RWPE2 (cell line): ENCODE results near the gene TCTN3.

ENCODE experiments used
- ATAC-seq: fragments of 200-7000 bp; cut with Tn5 transposase; 3 replicates; pipeline ENCODE4 v1.9.1; 2021; ENCODE audit warnings: low read depth
- DNase-seq: peaks from one replicate; pipeline ENCODE4 v3.0.0-alpha.2; 2020; ENCODE audit warnings: low spot score
- H3K27ac ChIP-seq: fragments of 450-650 bp; 2 replicates; pipeline ENCODE4 v1.5.1; 2017; ENCODE audit warnings: mild to moderate bottlenecking; ENCODE audit not compliant: poor library complexity, severe bottlenecking
- H3K27me3 ChIP-seq: fragments of 250-450 bp; sonication (Bioruptor Pico); 2 replicates; pipeline ENCODE4 v1.5.1; 2021; ENCODE audit warnings: mild to moderate bottlenecking, moderate library complexity; ENCODE audit not compliant: insufficient read depth, poor library complexity, severe bottlenecking
- H3K36me3 ChIP-seq: fragments of 250-450 bp; sonication (Bioruptor Pico); 2 replicates; pipeline ENCODE4 v1.5.1; 2020; ENCODE audit warnings: low read depth, mild to moderate bottlenecking, moderate library complexity
- H3K4me1 ChIP-seq: fragments of 250-450 bp; sonication (Bioruptor Pico); 2 replicates; pipeline ENCODE4 v1.5.1; 2021; ENCODE audit warnings: mild to moderate bottlenecking, moderate library complexity; ENCODE audit not compliant: insufficient read depth, poor library complexity, severe bottlenecking
- H3K4me3 ChIP-seq: fragments of 250-450 bp; sonication (Bioruptor Pico); 2 replicates; pipeline ENCODE4 v1.5.1; 2021; ENCODE audit warnings: mild to moderate bottlenecking, moderate library complexity; ENCODE audit not compliant: severe bottlenecking
- H3K9me3 ChIP-seq: fragments of 250-450 bp; sonication (Bioruptor Pico); 2 replicates; pipeline ENCODE4 v1.5.1; 2021; ENCODE audit warnings: mild to moderate bottlenecking, moderate library complexity; ENCODE audit not compliant: severe bottlenecking
- CTCF ChIP-seq: fragments of 450-650 bp; IDR thresholded peaks from one replicate; pipeline ENCODE4 v1.5.1; 2017; ENCODE audit warnings: mild to moderate bottlenecking, moderate library complexity; ENCODE audit not compliant: poor library complexity, severe bottlenecking

TCTN3 gene

DNA sequence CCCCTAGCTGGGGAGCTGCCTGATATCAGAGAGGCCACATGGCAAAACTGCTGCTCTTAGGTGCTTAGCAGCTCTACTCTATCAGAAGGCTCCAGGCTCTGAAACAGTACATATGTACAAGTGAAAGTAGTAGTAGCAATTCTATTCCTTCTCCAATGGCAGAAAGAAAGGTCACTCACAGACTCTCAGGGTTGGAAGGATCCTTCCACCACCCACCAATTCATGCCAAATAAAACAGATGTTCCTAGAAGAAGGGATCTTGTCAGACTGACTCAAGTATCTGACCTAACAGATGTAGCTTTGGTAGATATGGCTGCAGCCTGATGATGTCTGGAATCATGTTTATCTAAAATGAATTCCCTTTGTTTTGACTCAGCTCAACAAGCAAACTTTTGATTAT is 29.2 kb downstream of the TCTN3 start:
- no peak for ATAC-seq

DNA sequence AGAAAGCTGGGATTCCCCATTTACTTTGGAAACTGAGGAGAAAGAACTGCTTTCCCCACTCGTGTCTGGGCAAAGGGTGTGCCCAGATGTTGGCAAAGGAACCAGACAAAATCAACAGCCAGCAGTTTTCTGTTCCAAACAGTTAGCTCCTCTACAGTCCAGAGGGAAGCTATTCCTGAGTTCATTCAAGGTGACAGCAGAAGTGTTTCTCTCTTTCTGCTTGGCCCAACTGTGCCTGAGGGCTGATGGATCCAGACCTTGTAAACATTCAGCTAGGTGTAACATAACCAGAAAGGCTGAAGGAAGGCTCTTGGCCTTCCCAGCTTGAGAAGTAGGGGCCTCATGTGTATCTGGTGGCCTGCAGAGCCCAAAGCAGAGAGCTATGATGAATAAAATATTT is 30.2 kb downstream of the TCTN3 start:
- Histone ChIP-seq H3K9me3 (no peaks in the 10 kb centered on the region), H3K4me1 (no peaks in the 10 kb centered on the region), H3K27ac (no peak overlapping the region), H3K27me3 (no peaks in the 10 kb centered on the region), H3K36me3 (peaks cover 4% of the 10 kb centered on the region), H3K4me3 (no peak overlapping the region)
- DNase-seq = no peak
- TF ChIP-seq CTCF = no peak
- ATAC-seq = no peak

More for the DNA sequence above, 29.2 kb downstream of the TCTN3 start:
- Histone ChIP-seq H3K4me1 (no peaks in the 10 kb centered on the region), H3K9me3 (no peaks in the 10 kb centered on the region), H3K27ac (no peak overlapping the region), H3K4me3 (no peak overlapping the region), H3K27me3 (no peaks in the 10 kb centered on the region), H3K36me3 (peaks cover 4% of the 10 kb centered on the region)
- DNase-seq = no peak
- no peak for TF ChIP-seq CTCF

DNA sequence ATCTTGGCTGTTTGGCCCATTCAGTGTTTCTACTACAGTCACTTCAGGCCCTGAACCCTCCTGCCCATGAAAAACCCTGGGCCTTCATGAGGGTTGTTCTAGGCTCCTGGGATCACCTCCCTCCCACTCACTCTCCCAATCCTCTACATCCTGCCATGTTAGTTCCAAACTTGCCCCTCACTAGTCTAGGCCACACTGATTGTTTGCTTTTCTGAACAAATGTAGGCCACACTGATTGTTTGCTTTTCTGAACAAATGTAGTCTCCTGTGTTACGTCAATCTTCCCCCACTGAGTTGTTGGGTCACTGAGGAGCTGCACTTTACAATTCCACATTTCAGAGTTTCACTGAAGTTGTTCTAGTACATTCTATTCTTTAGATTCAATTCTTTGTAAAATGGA is 31.9 kb downstream of the TCTN3 start:
- Histone ChIP-seq H3K9me3 (no peaks in the 10 kb centered on the region), H3K27me3 (no peaks in the 10 kb centered on the region), H3K27ac (no peak overlapping the region), H3K4me3 (no peak overlapping the region), H3K4me1 (no peaks in the 10 kb centered on the region), H3K36me3 (peaks cover 4% of the 10 kb centered on the region)
- no peak for ATAC-seq
- no peak for TF ChIP-seq CTCF
- no peak for DNase-seq

GRCh38 chr10:95660283-95660682 is 33.4 kb downstream of the TCTN3 start:
- no peaks in the 10 kb centered on the region for H3K27me3 ChIP-seq
- DNase-seq (no peak), ATAC-seq (no peak)
- no peaks in the 10 kb centered on the region for H3K9me3 ChIP-seq
- H3K4me1 ChIP-seq = no peaks in the 10 kb centered on the region
- no peak overlapping the region for H3K27ac ChIP-seq
- TF ChIP-seq CTCF = no peak
- peaks cover 4% of the 10 kb centered on the region for H3K36me3 ChIP-seq
- no peak overlapping the region for H3K4me3 ChIP-seq

DNA sequence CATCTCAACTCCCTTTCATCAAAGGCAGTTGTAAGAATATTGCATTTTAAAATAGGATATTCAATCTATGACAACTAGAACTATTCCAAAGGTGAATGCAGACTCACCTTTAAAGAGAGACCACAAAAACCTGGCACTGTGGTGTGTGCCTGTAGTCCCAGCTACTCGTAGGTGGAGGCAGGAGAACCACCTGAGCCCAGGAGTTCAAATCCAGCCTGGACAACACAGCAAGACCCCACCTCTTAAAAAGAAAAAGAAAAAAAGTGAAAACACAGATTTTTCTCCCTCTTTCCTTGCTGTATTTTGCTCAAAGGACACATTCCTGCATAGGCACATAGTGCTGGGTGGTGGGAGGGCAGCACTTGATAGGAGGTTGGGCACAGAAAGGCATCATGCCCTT is 36.5 kb downstream of the TCTN3 start:
- no peak for TF ChIP-seq CTCF
- Histone ChIP-seq H3K27ac (peak overlapping the region; percentile 28), H3K36me3 (peaks cover 16% of the 10 kb centered on the region), H3K4me1 (no peaks in the 10 kb centered on the region), H3K27me3 (no peaks in the 10 kb centered on the region), H3K4me3 (peak overlapping the region; percentile 76), H3K9me3 (no peaks in the 10 kb centered on the region)
- no peak for ATAC-seq
- DNase-seq = no peak
